ENCODE data around the gene EME2.

EME2 gene

DNA sequence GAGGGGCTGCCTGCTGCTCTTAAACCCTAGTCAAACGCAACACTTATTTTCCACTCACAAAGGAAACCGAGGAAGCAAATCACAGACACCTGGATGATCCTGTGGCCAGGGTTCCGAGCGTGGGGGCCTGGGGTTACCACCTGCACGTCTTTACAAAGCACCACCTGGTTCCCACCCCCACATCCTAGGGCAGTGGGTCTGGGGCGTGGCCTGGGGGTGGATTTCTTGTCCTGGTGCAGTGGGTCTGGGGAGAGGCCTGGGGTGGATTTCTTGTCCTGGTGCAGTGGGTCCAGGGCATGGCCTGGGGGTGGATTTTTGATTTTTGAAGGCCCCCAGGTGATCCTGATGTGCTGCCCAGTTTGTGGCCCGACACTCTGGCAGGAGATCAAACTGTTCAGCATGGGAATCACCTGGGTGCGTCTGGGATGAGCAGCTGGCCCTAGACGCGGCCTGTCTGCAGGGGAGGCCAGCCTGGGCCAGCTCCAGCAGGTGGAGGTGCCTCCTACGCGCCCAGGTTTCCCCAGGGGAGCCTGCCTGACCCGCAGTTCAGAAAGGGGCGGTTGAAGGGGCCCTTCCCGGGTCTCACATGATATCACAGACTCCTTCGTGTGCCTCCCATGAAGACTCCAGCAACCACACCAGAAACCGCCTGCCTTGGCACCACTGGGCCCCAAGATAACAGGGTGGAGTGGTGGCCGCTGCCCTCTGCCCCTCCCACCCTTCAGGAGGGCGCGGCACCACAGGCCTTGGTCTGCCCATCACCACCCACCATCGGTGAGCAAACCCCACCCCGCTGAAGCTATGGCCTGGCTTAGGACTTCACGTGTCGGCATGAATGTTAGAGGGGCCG is 47.7 kb downstream of the EME2 start:
- Histone ChIP-seq H3K27me3 (no peaks in the 10 kb centered on the region), H3K4me1 (no peaks in the 10 kb centered on the region), H3K9me3 (no peaks in the 10 kb centered on the region), H3K4me3 (ENCODE audit: low read depth, low read length) (no peak overlapping the region), H3K36me3 (peaks cover 15% of the 10 kb centered on the region)
- TF ChIP-seq, protein P1, sequence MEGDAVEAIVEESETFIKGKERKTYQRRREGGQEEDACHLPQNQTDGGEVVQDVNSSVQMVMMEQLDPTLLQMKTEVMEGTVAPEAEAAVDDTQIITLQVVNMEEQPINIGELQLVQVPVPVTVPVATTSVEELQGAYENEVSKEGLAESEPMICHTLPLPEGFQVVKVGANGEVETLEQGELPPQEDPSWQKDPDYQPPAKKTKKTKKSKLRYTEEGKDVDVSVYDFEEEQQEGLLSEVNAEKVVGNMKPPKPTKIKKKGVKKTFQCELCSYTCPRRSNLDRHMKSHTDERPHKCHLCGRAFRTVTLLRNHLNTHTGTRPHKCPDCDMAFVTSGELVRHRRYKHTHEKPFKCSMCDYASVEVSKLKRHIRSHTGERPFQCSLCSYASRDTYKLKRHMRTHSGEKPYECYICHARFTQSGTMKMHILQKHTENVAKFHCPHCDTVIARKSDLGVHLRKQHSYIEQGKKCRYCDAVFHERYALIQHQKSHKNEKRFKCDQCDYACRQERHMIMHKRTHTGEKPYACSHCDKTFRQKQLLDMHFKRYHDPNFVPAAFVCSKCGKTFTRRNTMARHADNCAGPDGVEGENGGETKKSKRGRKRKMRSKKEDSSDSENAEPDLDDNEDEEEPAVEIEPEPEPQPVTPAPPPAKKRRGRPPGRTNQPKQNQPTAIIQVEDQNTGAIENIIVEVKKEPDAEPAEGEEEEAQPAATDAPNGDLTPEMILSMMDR (IDR thresholded peaks at IDR 0.05; ENCODE audit: low read depth, low read length) = no peak
- no peak for DNase-seq

DNA sequence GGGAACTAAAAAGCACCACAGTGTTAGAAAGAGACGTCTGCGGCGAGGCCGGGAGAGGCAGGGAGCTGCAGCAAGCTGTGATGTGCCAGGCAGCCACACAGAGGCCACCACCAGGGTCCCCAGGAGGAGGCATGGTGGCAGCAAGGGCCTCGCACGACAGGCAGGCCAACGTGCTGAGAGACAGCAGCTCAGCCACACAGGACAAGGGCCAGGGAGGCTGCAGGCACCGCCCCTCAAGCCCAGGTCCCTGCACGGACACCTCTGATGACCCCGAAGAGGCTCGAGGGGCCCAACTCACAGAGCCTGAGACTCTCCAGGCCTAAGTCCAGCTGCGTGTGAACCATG is 48.3 kb downstream of the EME2 start:
- Histone ChIP-seq H3K9me3 (no peaks in the 10 kb centered on the region), H3K4me3 (ENCODE audit: low read depth, low read length) (no peak overlapping the region), H3K27me3 (no peaks in the 10 kb centered on the region), H3K36me3 (peaks cover 12% of the 10 kb centered on the region), H3K4me1 (no peaks in the 10 kb centered on the region)
- no peak for DNase-seq
- TF ChIP-seq, protein P1 (IDR thresholded peaks at IDR 0.05; ENCODE audit: low read depth, low read length) = no peak

DNA sequence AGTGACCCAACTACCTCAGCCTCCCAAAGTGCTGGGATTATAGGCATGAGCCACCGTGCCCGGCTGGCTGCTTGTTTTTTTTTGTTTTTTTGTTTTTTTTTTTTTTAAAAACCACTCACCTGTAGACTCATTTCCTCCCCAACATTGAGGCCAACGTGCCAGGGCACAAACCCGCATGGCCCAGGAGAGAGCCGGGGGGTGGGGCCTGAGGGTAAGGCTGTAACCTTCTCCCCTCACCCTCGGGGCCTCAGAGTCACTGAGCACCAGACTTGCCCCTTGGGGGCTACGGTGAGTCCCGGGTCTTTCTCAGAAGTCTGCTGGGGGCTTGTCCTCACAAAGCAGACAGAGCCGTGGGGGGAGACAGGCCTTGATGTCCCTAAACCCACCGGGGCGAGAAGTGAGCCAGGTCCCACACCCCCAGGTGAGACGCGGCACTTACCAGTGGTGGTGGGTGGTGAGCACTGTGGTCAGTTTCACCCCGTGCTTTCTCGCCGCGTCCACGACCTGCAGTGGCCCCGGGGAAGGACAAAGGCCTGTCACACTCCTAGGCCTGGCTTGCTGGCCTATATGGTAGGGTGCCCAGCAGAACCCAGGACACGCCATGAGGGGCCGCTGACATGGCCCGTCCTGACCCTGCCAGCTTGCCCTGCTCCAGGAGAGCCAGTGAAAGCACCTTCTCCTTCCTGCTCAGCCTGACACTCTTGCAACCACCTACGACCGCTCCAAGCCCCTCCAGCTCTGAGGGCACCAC is 49.4 kb downstream of the EME2 start:
- Histone ChIP-seq H3K36me3 (peaks cover 4% of the 10 kb centered on the region), H3K4me1 (no peaks in the 10 kb centered on the region), H3K9me3 (no peaks in the 10 kb centered on the region), H3K4me3 (ENCODE audit: low read depth, low read length) (no peak overlapping the region), H3K27me3 (no peaks in the 10 kb centered on the region)
- TF ChIP-seq, protein P1 (IDR thresholded peaks at IDR 0.05; ENCODE audit: low read depth, low read length) = no peak
- no peak for DNase-seq

DNA sequence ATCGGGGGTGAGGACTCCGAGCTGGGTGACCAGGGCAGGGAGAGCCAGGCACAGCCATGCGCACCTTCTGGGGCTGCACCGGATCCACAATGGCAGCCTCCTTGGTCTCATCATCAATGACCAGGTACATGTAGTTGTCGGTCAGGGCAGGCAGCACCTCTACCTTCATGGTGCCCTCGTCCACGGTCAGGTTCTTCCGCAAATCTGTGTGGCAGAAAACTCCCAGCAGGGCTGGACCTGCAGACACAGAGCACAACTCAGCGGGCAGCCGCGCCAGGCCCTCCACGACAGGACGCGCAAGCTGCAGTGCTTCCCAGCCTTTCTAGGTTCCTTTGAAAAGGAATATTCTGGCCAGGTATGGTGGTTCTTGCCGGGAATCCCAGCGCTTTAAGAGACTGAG is 50.2 kb downstream of the EME2 start:
- H3K9me3 ChIP-seq = no peaks in the 10 kb centered on the region
- TF ChIP-seq, protein P1 (IDR thresholded peaks at IDR 0.05; ENCODE audit: low read depth, low read length) = no peak
- no peak for DNase-seq
- H3K4me3 ChIP-seq (ENCODE audit: low read depth, low read length) = no peak overlapping the region
- H3K4me1 ChIP-seq = no peaks in the 10 kb centered on the region
- no peaks in the 10 kb centered on the region for H3K27me3 ChIP-seq
- H3K36me3 ChIP-seq = peaks cover 3% of the 10 kb centered on the region; the same call in 1 of the 2 replicates

DNA sequence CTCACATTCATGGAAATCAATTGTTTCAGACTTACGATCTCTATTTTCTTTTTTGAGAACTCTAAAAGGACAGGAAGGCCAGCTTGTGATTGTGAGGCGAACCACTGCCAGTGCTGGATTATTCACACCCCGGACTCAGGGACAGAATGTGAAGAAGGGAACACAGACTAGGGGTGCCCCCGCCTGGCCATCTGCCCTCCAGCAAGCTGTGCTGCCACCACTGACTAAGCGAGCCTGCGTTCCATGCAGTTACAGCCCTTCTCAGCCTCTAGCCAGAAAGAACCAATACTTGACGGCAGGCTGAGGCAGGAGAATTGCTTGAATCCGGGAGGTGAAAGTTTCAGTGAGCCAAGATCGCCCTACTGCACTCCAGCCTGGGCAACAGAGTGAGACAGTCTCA is 51.2 kb downstream of the EME2 start:
- TF ChIP-seq, protein P1 (IDR thresholded peaks at IDR 0.05; ENCODE audit: low read depth, low read length) = peak; percentile 33
- H3K9me3 ChIP-seq = no peaks in the 10 kb centered on the region
- H3K4me3 ChIP-seq (ENCODE audit: low read depth, low read length) = no peak overlapping the region
- no peaks in the 10 kb centered on the region for H3K4me1 ChIP-seq
- H3K27me3 ChIP-seq = no peaks in the 10 kb centered on the region
- peaks cover 3% of the 10 kb centered on the region for H3K36me3 ChIP-seq
- DNase-seq = peak; percentile 57

DNA sequence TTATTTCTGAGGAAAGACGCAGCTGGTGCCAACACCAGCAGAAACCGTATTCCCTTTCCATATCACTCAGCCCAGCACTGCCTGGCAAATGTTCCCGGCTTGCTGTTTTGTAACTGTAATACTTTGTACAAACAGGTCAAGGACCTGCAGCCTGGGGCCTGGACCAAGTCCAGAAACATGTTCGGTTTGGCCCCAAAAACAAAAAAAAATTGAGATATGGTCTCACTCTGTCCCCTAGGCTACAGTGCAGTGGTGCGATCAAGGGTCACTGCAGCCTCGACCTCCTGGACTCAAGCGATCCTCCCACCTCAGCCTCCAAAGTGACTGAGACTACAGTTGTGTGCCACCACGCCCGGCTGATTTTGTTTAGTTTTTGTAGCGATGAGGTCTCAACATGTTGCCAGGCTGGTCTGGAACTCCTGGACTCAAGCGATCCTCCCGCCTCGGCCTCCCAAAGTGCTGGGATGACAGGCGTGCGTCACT is 52.8 kb downstream of the EME2 start:
- H3K27me3 ChIP-seq = no peaks in the 10 kb centered on the region
- no peak for DNase-seq
- H3K4me1 ChIP-seq = no peaks in the 10 kb centered on the region
- peak overlapping the region; percentile 51 for H3K4me3 ChIP-seq (ENCODE audit: low read depth, low read length)
- no peaks in the 10 kb centered on the region for H3K9me3 ChIP-seq
- H3K36me3 ChIP-seq = peaks cover 12% of the 10 kb centered on the region
- TF ChIP-seq, protein P1 (IDR thresholded peaks at IDR 0.05; ENCODE audit: low read depth, low read length) = no peak
